Liver (tissue), 9 donors: ENCODE measurements around the gene ANGPTL7. TPM values are rescaled to one million over a fixed set of nuclear protein-coding genes. Genes with fewer than 3 reads are reported as not detected.

ENCODE experiments used
- DNase-seq: peaks from one replicate; pipeline ENCODE4 v3.0.0-alpha.2; 2017; ENCODE audit warnings: low spot score
- H3K27ac ChIP-seq, 2 donors: one replicate each; pipeline ENCODE4 v1.7.0; 2013; ENCODE audit warnings: inconsistent platforms in 2 of 2, low read length in 2 of 2, control low read depth in 1 of 2, low read depth in 1 of 2, mild to moderate bottlenecking in 1 of 2
- H3K27me3 ChIP-seq, 4 donors: one replicate each; pipeline versions ENCODE4 v1.6.1 to v1.7.0; 2013; ENCODE audit warnings: low read length in 3 of 4, inconsistent platforms in 1 of 4, mild to moderate bottlenecking in 1 of 4, moderate library complexity in 1 of 4; ENCODE audit not compliant: control insufficient read depth in 4 of 4, insufficient read depth in 4 of 4
- H3K36me3 ChIP-seq, 4 donors: one replicate each; pipeline versions ENCODE4 v1.6.1 to v1.7.0; 2013; ENCODE audit warnings: low read length in 3 of 4, mild to moderate bottlenecking in 3 of 4, low read depth in 1 of 4, moderate library complexity in 1 of 4; ENCODE audit not compliant: control insufficient read depth in 4 of 4, insufficient read depth in 3 of 4
- H3K4me1 ChIP-seq, 4 donors: one replicate each; pipeline versions ENCODE4 v1.6.1 to v1.7.0; 2013; ENCODE audit warnings: low read length in 3 of 4, mild to moderate bottlenecking in 3 of 4, moderate library complexity in 1 of 4; ENCODE audit not compliant: control insufficient read depth in 4 of 4, insufficient read depth in 4 of 4
- H3K4me3 ChIP-seq, 3 donors: one replicate each; pipeline versions ENCODE4 v1.6.1 to v1.7.0; 2013; ENCODE audit warnings: low read length in 3 of 3, control low read depth in 1 of 3, low read depth in 1 of 3, mild to moderate bottlenecking in 1 of 3
- H3K9ac ChIP-seq, 2 donors: one replicate each; pipeline ENCODE4 v1.7.0; 2013; ENCODE audit warnings: low read length in 2 of 2, mild to moderate bottlenecking in 2 of 2, moderate library complexity in 2 of 2, control low read depth in 1 of 2, low read depth in 1 of 2
- H3K9me3 ChIP-seq, 4 donors: one replicate each; pipeline versions ENCODE4 v1.6.1 to v1.7.0; 2013; ENCODE audit warnings: low read length in 3 of 4; ENCODE audit not compliant: control insufficient read depth in 4 of 4
- CTCF ChIP-seq: fragments of 150-350 bp; IDR thresholded peaks from 2 replicates; pipeline ENCODE4 v1.5.1; 2017; ENCODE audit warnings: improper control_type of control experiment, low read depth, low read length; ENCODE audit not compliant: missing input control
- FOXA1 ChIP-seq: IDR thresholded peaks from 2 replicates; pipeline ENCODE4 v1.6.1; 2016; ENCODE audit warnings: antibody characterized with exemption
- FOXA2 ChIP-seq: IDR thresholded peaks from 2 replicates; pipeline ENCODE4 v1.6.1; 2016; ENCODE audit warnings: antibody characterized with exemption
- HNF4A ChIP-seq, 2 donors: conservative IDR thresholded peaks; 2 replicates each; pipeline ENCODE4 v1.6.1; 2016; ENCODE audit warnings: antibody characterized with exemption in 2 of 2, mild to moderate bottlenecking in 2 of 2
- HNF4G ChIP-seq: IDR thresholded peaks from 2 replicates; pipeline ENCODE4 v1.6.1; 2016; ENCODE audit warnings: antibody characterized with exemption
- JUND ChIP-seq, 2 donors: IDR thresholded peaks; 2 replicates each; pipeline ENCODE4 v1.6.1; 2016; ENCODE audit warnings: antibody characterized with exemption in 2 of 2
- MAX ChIP-seq: IDR thresholded peaks from 2 replicates; pipeline ENCODE4 v1.6.1; 2016; ENCODE audit warnings: antibody characterized with exemption
- NR2F2 ChIP-seq: IDR thresholded peaks from 2 replicates; pipeline ENCODE4 v1.6.1; 2016; ENCODE audit warnings: antibody characterized with exemption
- RAD21 ChIP-seq, 2 donors: IDR thresholded peaks; 2 replicates each; pipeline ENCODE4 v1.6.1; 2016; ENCODE audit warnings: antibody characterized with exemption in 2 of 2, mild to moderate bottlenecking in 2 of 2
- REST ChIP-seq: IDR thresholded peaks from 2 replicates; pipeline ENCODE4 v1.6.1; 2016; ENCODE audit warnings: antibody characterized with exemption, mild to moderate bottlenecking
- RXRA ChIP-seq, 2 donors: IDR thresholded peaks; 2 replicates each; pipeline ENCODE4 v1.6.1; 2017 to 2018; ENCODE audit warnings: antibody characterized with exemption in 2 of 2, mild to moderate bottlenecking in 1 of 2
- SP1 ChIP-seq: IDR thresholded peaks from 2 replicates; pipeline ENCODE4 v1.6.1; 2018; ENCODE audit warnings: antibody characterized with exemption, mild to moderate bottlenecking
- TAF1 ChIP-seq: conservative IDR thresholded peaks from 2 replicates; pipeline ENCODE4 v1.6.1; 2016; ENCODE audit warnings: antibody characterized with exemption, mild to moderate bottlenecking
- ZBTB33 ChIP-seq: IDR thresholded peaks from 2 replicates; pipeline ENCODE4 v1.6.1; 2016; ENCODE audit warnings: antibody characterized with exemption
- WGBS: extraction: QIAGEN DNeasy Blood & Tissue Kit; methylation state at CpG from one replicate; pipeline ENCODE4 v1.1.7; 2013; 5-methylcytosine and 5-hydroxymethylcytosine counted together
- polyA plus RNA-seq, 2 donors: library from polyadenylated mRNA; stranded (reverse) in 1 of 2; unstranded in 1 of 2; fragments of 200-250 nt in 1 of 2; fragments of >200 nt in 1 of 2; fragmentation: Nextera tagmentation in 1 of 2; extraction: Ambion mirVana in 1 of 2; gene quantifications; one replicate each; pipeline versions ENCODE4 v1.2.1 to v1.2.3, GENCODE V29; 2013 to 2015
- total RNA-seq, 2 donors: library from RNA; depleted of rRNA; stranded (reverse); fragments of >200 nt; gene quantifications; one replicate each; pipeline ENCODE4 v1.2.3, GENCODE V29; 2014
- donor health status: healthy.
- donor health status: healthy.
- donor health status: healthy.
- donor health status: healthy.
- donor health status: healthy.

Gene ANGPTL7
- total and polyA plus RNA-seq, 4 donors, result 0.06 to 0.07 TPM; not detected in 2

- Histone ChIP-seq H3K27me3 (no peaks in the 10 kb centered on the region), H3K4me3 (no peak overlapping the region), H3K9ac (no peak overlapping the region), H3K9me3 (no peaks in the 10 kb centered on the region), H3K36me3 (peaks cover 5 to 43% (median 24%) of the 10 kb centered on the region in 4 donors), H3K27ac (no peak overlapping the region), H3K4me1 (no peaks in the 10 kb centered on the region)
- no peak for TF ChIP-seq RAD21 (IDR thresholded peaks at IDR 0.05)
- TF ChIP-seq HNF4A (conservative IDR thresholded peaks at IDR 0.05), result no peak
- TF ChIP-seq HNF4G, result no peak
- no peak for DNase-seq
- WGBS, result 97% methylated on average over 5 of the region's 5 CpGs
These were observed 45.8 kb upstream of the ANGPTL7 start for GRCh38 chr1:11143401-11143800.

GRCh38 chr1:11143907-11144306, 45.2 kb upstream of the ANGPTL7 start:
- TF ChIP-seq SP1 (no peak), ZBTB33 (no peak), RXRA (IDR thresholded peaks at IDR 0.05) (no peak), JUND (IDR thresholded peaks at IDR 0.05) (no peak), NR2F2 (no peak), FOXA1 (no peak), REST (no peak), TAF1 (no peak), HNF4A (conservative IDR thresholded peaks at IDR 0.05) (no peak), HNF4G (no peak)
- no peaks in the 10 kb centered on the region for H3K4me1 ChIP-seq
- no peak overlapping the region for H3K9ac ChIP-seq
- no peaks in the 10 kb centered on the region for H3K9me3 ChIP-seq
- no peak overlapping the region for H3K27ac ChIP-seq
- no peak for DNase-seq
- H3K36me3 ChIP-seq, result peaks cover 5 to 38% (median 20%) of the 10 kb centered on the region in 4 donors
- H3K4me3 ChIP-seq, result no peak overlapping the region
- WGBS, result 92% methylated on average over 2 of the region's 2 CpGs
- H3K27me3 ChIP-seq, result no peaks in the 10 kb centered on the region

- Histone ChIP-seq H3K9me3 (no peaks in the 10 kb centered on the region), H3K36me3 (peaks cover 6 to 38% (median 22%) of the 10 kb centered on the region in 4 donors), H3K27ac (no peak overlapping the region), H3K4me1 (no peaks in the 10 kb centered on the region), H3K4me3 (no peak overlapping the region), H3K27me3 (no peaks in the 10 kb centered on the region), H3K9ac (no peak overlapping the region)
- no peak for DNase-seq
- WGBS, result 84% methylated on average over 12 of the region's 12 CpGs
- TF ChIP-seq CTCF (no peak), JUND (IDR thresholded peaks at IDR 0.05) (no peak), RAD21 (IDR thresholded peaks at IDR 0.05) (no peak), MAX (no peak), HNF4G (no peak), ZBTB33 (no peak), HNF4A (conservative IDR thresholded peaks at IDR 0.05) (no peak), FOXA2 (no peak), FOXA1 (no peak)
These were observed 44.4 kb upstream of the ANGPTL7 start for GRCh38 chr1:11144570-11145256.
